Measurements from ENCODE around the gene MEIS2.

The MEIS2 gene

DNA sequence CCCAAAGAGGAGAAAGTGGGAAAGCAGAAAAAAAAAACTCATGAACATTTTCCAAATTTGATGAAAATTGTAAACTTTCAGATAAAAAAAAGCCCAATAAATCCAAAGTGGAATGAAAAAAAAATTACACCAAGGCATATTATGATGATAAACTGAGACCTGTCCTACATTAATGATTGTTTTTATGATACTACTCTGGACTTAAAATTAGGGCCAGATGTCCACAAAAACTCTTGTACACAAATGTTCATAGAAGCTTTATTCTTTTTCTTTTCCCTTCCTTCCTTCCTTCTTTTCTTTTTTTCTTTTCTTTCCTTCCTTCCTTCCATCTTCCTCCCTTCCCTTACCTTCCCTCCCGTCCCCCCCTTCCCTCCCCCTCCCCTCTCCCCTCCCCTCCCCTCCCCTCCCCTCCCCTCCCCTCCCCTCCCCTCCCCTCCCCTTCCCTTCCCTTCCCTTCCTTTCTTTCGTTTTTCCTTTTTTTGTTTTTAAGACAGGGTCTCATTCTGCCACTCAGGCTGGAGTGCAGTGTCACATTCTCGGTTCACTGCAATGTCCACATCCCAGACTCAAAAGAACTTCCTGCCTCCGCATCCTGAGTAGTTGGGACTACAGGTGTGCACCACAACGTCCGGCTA is 243.9 kb downstream of the MEIS2 start:
- TF ChIP-seq SIN3A (IDR thresholded peaks at IDR 0.05; ENCODE audit: borderline replicate concordance, insufficient read depth, low read length) (no peak), POLR2AphosphoS5 (IDR thresholded peaks at IDR 0.05; ENCODE audit: low read depth, low read length) (no peak), TAF1 (IDR thresholded peaks at IDR 0.05; ENCODE audit: borderline replicate concordance, insufficient read depth, low read length) (no peak), FOXP2 (optimal IDR thresholded peaks at IDR 0.05; ENCODE audit: borderline replicate concordance, extremely low read depth, extremely low read length, insufficient read depth) (no peak)
- TF ChIP-seq, protein P1, sequence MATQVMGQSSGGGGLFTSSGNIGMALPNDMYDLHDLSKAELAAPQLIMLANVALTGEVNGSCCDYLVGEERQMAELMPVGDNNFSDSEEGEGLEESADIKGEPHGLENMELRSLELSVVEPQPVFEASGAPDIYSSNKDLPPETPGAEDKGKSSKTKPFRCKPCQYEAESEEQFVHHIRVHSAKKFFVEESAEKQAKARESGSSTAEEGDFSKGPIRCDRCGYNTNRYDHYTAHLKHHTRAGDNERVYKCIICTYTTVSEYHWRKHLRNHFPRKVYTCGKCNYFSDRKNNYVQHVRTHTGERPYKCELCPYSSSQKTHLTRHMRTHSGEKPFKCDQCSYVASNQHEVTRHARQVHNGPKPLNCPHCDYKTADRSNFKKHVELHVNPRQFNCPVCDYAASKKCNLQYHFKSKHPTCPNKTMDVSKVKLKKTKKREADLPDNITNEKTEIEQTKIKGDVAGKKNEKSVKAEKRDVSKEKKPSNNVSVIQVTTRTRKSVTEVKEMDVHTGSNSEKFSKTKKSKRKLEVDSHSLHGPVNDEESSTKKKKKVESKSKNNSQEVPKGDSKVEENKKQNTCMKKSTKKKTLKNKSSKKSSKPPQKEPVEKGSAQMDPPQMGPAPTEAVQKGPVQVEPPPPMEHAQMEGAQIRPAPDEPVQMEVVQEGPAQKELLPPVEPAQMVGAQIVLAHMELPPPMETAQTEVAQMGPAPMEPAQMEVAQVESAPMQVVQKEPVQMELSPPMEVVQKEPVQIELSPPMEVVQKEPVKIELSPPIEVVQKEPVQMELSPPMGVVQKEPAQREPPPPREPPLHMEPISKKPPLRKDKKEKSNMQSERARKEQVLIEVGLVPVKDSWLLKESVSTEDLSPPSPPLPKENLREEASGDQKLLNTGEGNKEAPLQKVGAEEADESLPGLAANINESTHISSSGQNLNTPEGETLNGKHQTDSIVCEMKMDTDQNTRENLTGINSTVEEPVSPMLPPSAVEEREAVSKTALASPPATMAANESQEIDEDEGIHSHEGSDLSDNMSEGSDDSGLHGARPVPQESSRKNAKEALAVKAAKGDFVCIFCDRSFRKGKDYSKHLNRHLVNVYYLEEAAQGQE (IDR thresholded peaks at IDR 0.05; ENCODE audit: insufficient read depth in 1 of 2, low read depth in 2 of 2, low read length in 2 of 2): no peak

DNA sequence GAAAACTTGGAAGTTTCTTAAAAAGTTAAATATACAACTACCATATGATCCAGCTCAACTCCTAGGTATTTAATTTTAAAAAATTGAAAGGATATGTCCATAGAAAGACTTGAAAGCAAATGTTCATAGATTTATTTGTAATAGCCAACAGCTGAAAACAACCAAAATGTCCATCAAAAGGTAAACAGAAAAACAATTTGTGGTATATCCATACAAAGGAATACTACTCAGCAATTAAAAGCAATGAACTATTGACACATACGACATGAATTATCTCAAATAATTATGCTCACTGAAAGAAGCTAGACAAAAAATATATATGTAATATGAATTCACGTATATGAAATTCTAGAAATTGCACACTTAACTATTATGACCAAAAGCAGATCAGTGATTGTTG is 249.5 kb downstream of the MEIS2 start:
- TF ChIP-seq, protein P1 (IDR thresholded peaks at IDR 0.05; ENCODE audit: insufficient read depth in 1 of 2, low read depth in 2 of 2, low read length in 2 of 2): no peak
- TF ChIP-seq TAF1 (IDR thresholded peaks at IDR 0.05; ENCODE audit: borderline replicate concordance, insufficient read depth, low read length): no peak
- TF ChIP-seq POLR2AphosphoS5 (IDR thresholded peaks at IDR 0.05; ENCODE audit: low read depth, low read length): no peak
- no peak for TF ChIP-seq FOXP2 (optimal IDR thresholded peaks at IDR 0.05; ENCODE audit: borderline replicate concordance, extremely low read depth, extremely low read length, insufficient read depth)
- TF ChIP-seq SIN3A (IDR thresholded peaks at IDR 0.05; ENCODE audit: borderline replicate concordance, insufficient read depth, low read length): no peak

GRCh38 chr15:36845270-36845669 is 255.1 kb downstream of the MEIS2 start:
- no peak for TF ChIP-seq FOXP2 (optimal IDR thresholded peaks at IDR 0.05; ENCODE audit: borderline replicate concordance, extremely low read depth, extremely low read length, insufficient read depth)
- no peak for TF ChIP-seq SIN3A (IDR thresholded peaks at IDR 0.05; ENCODE audit: borderline replicate concordance, insufficient read depth, low read length)
- no peak for TF ChIP-seq POLR2AphosphoS5 (IDR thresholded peaks at IDR 0.05; ENCODE audit: low read depth, low read length)
- TF ChIP-seq TAF1 (IDR thresholded peaks at IDR 0.05; ENCODE audit: borderline replicate concordance, insufficient read depth, low read length): no peak

DNA sequence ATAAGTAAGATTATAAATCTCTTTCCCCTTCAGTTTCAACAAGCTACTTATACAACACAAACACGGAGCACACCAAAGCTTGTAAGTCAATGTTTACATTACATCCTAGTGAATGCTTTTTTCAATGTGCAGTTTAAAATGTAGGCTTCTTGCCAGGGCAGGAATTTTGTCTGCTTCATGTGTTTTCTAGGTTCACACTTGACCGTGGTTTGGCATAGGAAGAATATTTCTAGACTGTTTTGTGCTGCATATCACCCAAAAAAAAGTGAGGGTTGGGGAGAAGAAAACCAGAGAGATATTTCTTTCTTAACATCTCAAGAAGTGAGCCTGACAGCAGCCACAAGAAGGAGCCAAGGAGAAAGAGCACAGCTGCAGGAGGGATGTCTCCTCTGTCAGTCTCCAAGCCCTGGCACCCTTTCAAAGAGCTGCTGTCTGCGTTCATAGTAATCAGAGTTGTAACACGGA is 255.8 kb downstream of the MEIS2 start:
- no peak for TF ChIP-seq POLR2AphosphoS5 (IDR thresholded peaks at IDR 0.05; ENCODE audit: low read depth, low read length)
- no peak for TF ChIP-seq TAF1 (IDR thresholded peaks at IDR 0.05; ENCODE audit: borderline replicate concordance, insufficient read depth, low read length)
- TF ChIP-seq SIN3A (IDR thresholded peaks at IDR 0.05; ENCODE audit: borderline replicate concordance, insufficient read depth, low read length): no peak
- no peak for TF ChIP-seq FOXP2 (optimal IDR thresholded peaks at IDR 0.05; ENCODE audit: borderline replicate concordance, extremely low read depth, extremely low read length, insufficient read depth)
- TF ChIP-seq, protein P1 (IDR thresholded peaks at IDR 0.05; ENCODE audit: insufficient read depth in 1 of 2, low read depth in 2 of 2, low read length in 2 of 2): no peak

- TF ChIP-seq FOXP2 (optimal IDR thresholded peaks at IDR 0.05; ENCODE audit: borderline replicate concordance, extremely low read depth, extremely low read length, insufficient read depth) (no peak), POLR2AphosphoS5 (IDR thresholded peaks at IDR 0.05; ENCODE audit: low read depth, low read length) (no peak), SIN3A (IDR thresholded peaks at IDR 0.05; ENCODE audit: borderline replicate concordance, insufficient read depth, low read length) (no peak), TAF1 (IDR thresholded peaks at IDR 0.05; ENCODE audit: borderline replicate concordance, insufficient read depth, low read length) (no peak)
- TF ChIP-seq, protein P1 (IDR thresholded peaks at IDR 0.05; ENCODE audit: insufficient read depth in 1 of 2, low read depth in 2 of 2, low read length in 2 of 2): no peak
Observed at GRCh38 chr15:36843822-36844221, 256.5 kb downstream of the MEIS2 start.
